K562 (cell line): ENCODE results near the gene TLE3. TPM values are rescaled to one million over a fixed set of nuclear protein-coding genes. Genes with fewer than 3 reads are reported as not detected.

Experiments
- BRD4 ChIP-seq: fragments of 200-600 bp; sonication (generic); IDR thresholded peaks from 2 replicates; pipeline ENCODE4 v1.6.1; 2017; ENCODE audit warnings: inconsistent platforms
- KAT2B ChIP-seq: IDR thresholded peaks from one replicate; pipeline ENCODE4 v1.6.1; 2012; ENCODE audit warnings: low read depth, mild to moderate bottlenecking, control low read depth, inconsistent platforms, low read length, moderate library complexity
- MGA ChIP-seq: fragments of 450-650 bp; IDR thresholded peaks from 2 replicates; pipeline ENCODE4 v1.6.1; 2016; ENCODE audit warnings: mild to moderate bottlenecking, moderate library complexity
- NONO ChIP-seq, 2 experiments: fragments of 200-400 bp in 1 of 2; fragments of 450-650 bp in 1 of 2; formaldehyde crosslinking in 1 of 2; IDR thresholded peaks; 2 replicates each; pipeline ENCODE4 v1.6.1; 2017; ENCODE audit warnings: low read depth in 2 of 2, mild to moderate bottlenecking in 2 of 2, moderate library complexity in 2 of 2, low read length in 1 of 2
- PHB2 ChIP-seq: fragments of 450-650 bp; IDR thresholded peaks from 2 replicates; pipeline ENCODE4 v1.6.1; 2017; ENCODE audit warnings: low read depth
- SIN3A ChIP-seq, 2 experiments: fragments of 150-350 bp in 1 of 2; IDR thresholded peaks; 2 replicates each; pipeline ENCODE4 v1.6.1; 2011 to 2016; ENCODE audit warnings: borderline replicate concordance in 2 of 2, low read depth in 2 of 2, low read length in 2 of 2, mild to moderate bottlenecking in 2 of 2, moderate library complexity in 2 of 2; ENCODE audit not compliant: control insufficient read depth in 1 of 2
- SPI1 ChIP-seq: IDR thresholded peaks from 2 replicates; pipeline ENCODE4 v1.6.1; 2011; ENCODE audit warnings: low read depth, low read length, control low read depth, borderline replicate concordance
- TRIM28 ChIP-seq: fragments of 450-650 bp; IDR thresholded peaks from 2 replicates; pipeline ENCODE4 v1.6.1; 2017
- ZNF140 ChIP-seq: fragments of 250-450 bp; sonication (Bioruptor Pico); IDR thresholded peaks from 2 replicates; pipeline ENCODE4 v1.8.0; 2021; ENCODE audit warnings: moderate library complexity, mild to moderate bottlenecking, inconsistent platforms
- ZNF232 ChIP-seq: sonication (generic); formaldehyde crosslinking; IDR thresholded peaks from 2 replicates; pipeline ENCODE4 v1.8.0; 2022; ENCODE audit warnings: mild to moderate bottlenecking, missing genetic modification reagents
- ZNF398 ChIP-seq: fragments of 250-450 bp; sonication (Bioruptor Pico); IDR thresholded peaks from 2 replicates; pipeline ENCODE4 v1.8.0; 2021; ENCODE audit warnings: moderate library complexity, mild to moderate bottlenecking, inconsistent platforms
- ZNF780A ChIP-seq: fragments of 250-450 bp; sonication (Bioruptor Pico); IDR thresholded peaks from 2 replicates; pipeline ENCODE4 v1.5.0; 2021; ENCODE audit warnings: mild to moderate bottlenecking
- polyA plus RNA-seq, 8 experiments: library from polyadenylated mRNA; depleted of rRNA in 4 of 8; stranded (reverse) in 5 of 8; unstranded in 3 of 8; fragments of >200 nt; fragmentation: Nextera tagmentation in 2 of 8; fragmentation: Illumina TruSeq in 1 of 8; extraction: Ambion mirVana in 2 of 8; extraction: Trizol in 1 of 8; gene quantifications; 2 replicates each; pipeline versions ENCODE4 v1.2.1 to v1.2.3, GENCODE V29; 2011 to 2014; ENCODE audit warnings: inconsistent platforms in 1 of 8, missing spikeins in 1 of 8
- total RNA-seq, 7 experiments: library from RNA; depleted of rRNA in 6 of 7; stranded (reverse); fragments of >200 nt in 6 of 7; fragmentation: Illumina TruSeq in 2 of 7; extraction: Trizol in 2 of 7; gene quantifications; 2 replicates each; pipeline versions ENCODE4 v1.2.1 to v1.2.3, GENCODE V29; 2011 to 2021; ENCODE audit warnings: low replicate concordance in 1 of 7

TLE3 gene
- total and polyA plus RNA-seq, 9 of the 15 experiments (the other 6 are each of a cell fraction or from before 2014, with no cell fraction given) = 1.5 to 84.2 (median 14.1) TPM

DNA sequence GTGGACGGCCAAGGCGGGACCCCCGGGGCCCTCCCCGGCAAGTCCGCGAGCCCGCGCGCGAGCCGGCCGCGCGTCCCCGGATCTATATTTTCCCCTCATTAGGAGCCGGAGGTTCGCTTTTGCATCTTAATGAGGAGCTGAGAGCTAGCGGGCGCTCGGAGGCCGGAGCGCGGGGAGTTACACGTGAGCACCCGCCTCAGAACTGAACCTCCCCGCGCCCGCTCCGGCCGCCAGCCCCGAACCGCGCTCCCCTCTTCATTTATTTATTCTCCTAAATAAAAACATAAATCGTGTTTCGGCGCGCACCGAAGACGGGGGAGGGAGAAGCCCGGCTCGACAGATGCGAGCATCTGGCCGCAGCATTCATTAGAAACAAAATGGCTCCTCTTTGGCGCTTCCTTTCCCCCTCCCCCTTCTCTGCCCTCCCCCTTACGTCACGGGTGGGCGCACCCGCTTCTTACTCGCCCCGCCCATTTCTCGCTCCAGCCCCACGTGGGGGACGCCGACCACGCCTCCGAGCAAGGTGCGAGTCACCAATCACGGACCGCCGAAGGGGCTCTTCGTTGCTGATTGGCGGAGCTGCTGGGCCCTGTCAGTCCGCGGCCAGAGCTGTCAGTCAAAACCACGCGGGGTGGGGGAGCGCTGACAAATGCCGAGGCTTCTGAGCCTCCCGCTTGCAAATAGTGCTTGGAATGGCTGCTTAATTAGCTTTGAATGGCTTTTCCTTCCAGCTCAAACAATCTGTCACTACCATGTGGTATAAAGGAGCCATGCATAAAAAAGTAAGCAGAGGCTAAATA lies 1.6 kb upstream of the TLE3 start (continued):
- TF ChIP-seq MGA (peak; percentile 44; the same call in 1 of the 2 replicates), ZNF398 (CRISPR knock-in tag) (no peak), ZNF140 (CRISPR knock-in tag) (no peak), ZNF780A (CRISPR knock-in tag) (no peak), ZNF232 (CRISPR knock-in tag) (no peak), NONO (IDR thresholded peaks at IDR 0.05; ENCODE audit: low read depth in 2 of 2, low read length in 1 of 2) (0 out of 4 replicates have a peak, but pooled peaks of 1 of the 2 experiments have one; percentile 36), TRIM28 (no peak), KAT2B (no peak), SPI1 (no peak), PHB2 (no peak), SIN3A (IDR thresholded peaks at IDR 0.05; ENCODE audit: borderline replicate concordance in 2 of 2, control insufficient read depth in 1 of 2, low read depth in 2 of 2, low read length in 2 of 2) (no peak), BRD4 (no peak; the same call in 1 of the 2 replicates)
